HepG2 (cell line): ENCODE measurements around the gene PIK3C2B. TPM values are rescaled to one million over a fixed set of nuclear protein-coding genes. Genes with fewer than 3 reads are reported as not detected.

ENCODE experiments used
- ARHGAP35 ChIP-seq: sonication (generic); formaldehyde crosslinking; IDR thresholded peaks from 2 replicates; pipeline ENCODE4 v1.9.0; 2022; ENCODE audit warnings: mild to moderate bottlenecking, inconsistent platforms, moderate library complexity, missing genetic modification reagents, borderline replicate concordance
- CEBPB ChIP-seq: IDR thresholded peaks from 2 replicates; pipeline ENCODE4 v1.6.1; 2011; ENCODE audit warnings: low read depth, low read length, improper control_type of control experiment, borderline replicate concordance
- ELF3 ChIP-seq: IDR thresholded peaks from 2 replicates; pipeline ENCODE4 v1.6.1; 2016; ENCODE audit warnings: missing genetic modification reagents, missing compliant biosample characterization
- ETV6 ChIP-seq: sonication (generic); formaldehyde crosslinking; conservative IDR thresholded peaks from 2 replicates; pipeline ENCODE4 v1.4.0; 2020; ENCODE audit warnings: missing genetic modification reagents
- FOXO1 ChIP-seq: sonication (generic); formaldehyde crosslinking; IDR thresholded peaks from 2 replicates; pipeline ENCODE4 v1.4.0; 2020; ENCODE audit warnings: missing genetic modification reagents
- HNF1A ChIP-seq, 2 experiments: sonication (generic) in 1 of 2; formaldehyde crosslinking in 1 of 2; IDR thresholded peaks; 2 replicates each; pipeline versions ENCODE4 v1.4.0 to v1.6.1; 2016 to 2020; ENCODE audit warnings: borderline replicate concordance in 1 of 2, low read depth in 1 of 2, mild to moderate bottlenecking in 1 of 2, missing genetic modification reagents in 1 of 2
- KDM3A ChIP-seq: IDR thresholded peaks from 2 replicates; pipeline ENCODE4 v1.6.1; 2018; ENCODE audit warnings: low read depth, missing compliant biosample characterization
- MBD4 ChIP-seq: IDR thresholded peaks from 2 replicates; pipeline ENCODE4 v1.6.1; 2012; ENCODE audit warnings: low read length, inconsistent platforms, borderline replicate concordance
- MTA3 ChIP-seq: sonication (generic); formaldehyde crosslinking; IDR thresholded peaks from 2 replicates; pipeline ENCODE4 v1.4.0; 2020; ENCODE audit warnings: missing genetic modification reagents
- NFIB ChIP-seq: sonication (generic); formaldehyde crosslinking; IDR thresholded peaks from 2 replicates; pipeline ENCODE4 v1.9.0; 2021; ENCODE audit warnings: missing genetic modification reagents, mild to moderate bottlenecking, borderline replicate concordance
- NFYB ChIP-seq: sonication (generic); formaldehyde crosslinking; IDR thresholded peaks from 2 replicates; pipeline ENCODE4 v1.4.0; 2020; ENCODE audit warnings: missing genetic modification reagents
- RXRB ChIP-seq: IDR thresholded peaks from 2 replicates; pipeline ENCODE4 v1.6.1; 2016; ENCODE audit warnings: borderline replicate concordance, missing genetic modification reagents, missing compliant biosample characterization
- SIN3A ChIP-seq: IDR thresholded peaks from 2 replicates; pipeline ENCODE4 v1.6.1; 2011; ENCODE audit warnings: low read depth, mild to moderate bottlenecking, control low read depth, low read length, borderline replicate concordance
- SOX5 ChIP-seq: IDR thresholded peaks from 2 replicates; pipeline ENCODE4 v1.6.1; 2016; ENCODE audit warnings: borderline replicate concordance
- USF2 ChIP-seq, 2 experiments: sonication (generic) in 1 of 2; formaldehyde crosslinking in 1 of 2; IDR thresholded peaks; 2 replicates each; pipeline versions ENCODE4 v1.5.1 to v1.6.1; 2011 to 2020; ENCODE audit warnings: borderline replicate concordance in 1 of 2, low read depth in 1 of 2, low read length in 1 of 2, mild to moderate bottlenecking in 1 of 2, missing genetic modification reagents in 1 of 2, moderate library complexity in 1 of 2
- ZNF17 ChIP-seq: sonication (generic); formaldehyde crosslinking; IDR thresholded peaks from 2 replicates; pipeline ENCODE4 v1.5.0; 2020; ENCODE audit warnings: mild to moderate bottlenecking, missing genetic modification reagents
- ZNF260 ChIP-seq: sonication (generic); formaldehyde crosslinking; IDR thresholded peaks from 2 replicates; pipeline ENCODE4 v1.4.0; 2020; ENCODE audit warnings: missing genetic modification reagents, low read depth, mild to moderate bottlenecking, borderline replicate concordance
- ZNF264 ChIP-seq: sonication (generic); formaldehyde crosslinking; IDR thresholded peaks from 2 replicates; pipeline ENCODE4 v1.4.0; 2020; ENCODE audit warnings: missing genetic modification reagents
- ZNF558 ChIP-seq: sonication (generic); formaldehyde crosslinking; IDR thresholded peaks from 2 replicates; pipeline ENCODE4 v1.9.0; 2022; ENCODE audit warnings: mild to moderate bottlenecking, missing genetic modification reagents, borderline replicate concordance
- ZNF780A ChIP-seq: sonication (generic); formaldehyde crosslinking; IDR thresholded peaks from 2 replicates; pipeline ENCODE4 v1.8.0; 2022; ENCODE audit warnings: mild to moderate bottlenecking, missing genetic modification reagents, moderate library complexity
- ZNF792 ChIP-seq: IDR thresholded peaks from 2 replicates; pipeline ENCODE4 v1.6.1; 2016
- ZNF850 ChIP-seq: sonication (generic); formaldehyde crosslinking; conservative IDR thresholded peaks from 2 replicates; pipeline ENCODE4 v1.9.0; 2021; ENCODE audit warnings: mild to moderate bottlenecking, missing genetic modification reagents
- polyA plus RNA-seq, 8 experiments: library from polyadenylated mRNA; depleted of rRNA in 3 of 8; stranded (reverse) in 7 of 8; unstranded in 1 of 8; fragments of >200 nt; fragmentation: Illumina TruSeq in 4 of 8; extraction: Trizol in 4 of 8; gene quantifications; 2 replicates each; pipeline versions ENCODE4 v1.2.1 to v1.2.3, GENCODE V29; 2011 to 2016; ENCODE audit warnings: low read depth in 4 of 8, missing spikeins in 1 of 8, mixed read lengths in 1 of 8; ENCODE audit not compliant: insufficient read depth in 1 of 8
- total RNA-seq, 5 experiments: library from RNA; depleted of rRNA; stranded (reverse); fragments of >200 nt; fragmentation: Illumina TruSeq; extraction: Trizol; gene quantifications; 2 replicates each; pipeline ENCODE4 v1.2.3, GENCODE V29; 2016; ENCODE audit warnings: low read depth in 1 of 5
- TF ChIP-seq, protein P1 (sequence below): sonication (generic); formaldehyde crosslinking; IDR thresholded peaks from 2 replicates; pipeline ENCODE4 v1.5.0; 2020; ENCODE audit warnings: missing genetic modification reagents

The PIK3C2B gene
- total and polyA plus RNA-seq, 2 of the 13 experiments (the other 11 are each of a cell fraction or from before 2014, with no cell fraction given): 3.4 to 4.5 TPM

DNA sequence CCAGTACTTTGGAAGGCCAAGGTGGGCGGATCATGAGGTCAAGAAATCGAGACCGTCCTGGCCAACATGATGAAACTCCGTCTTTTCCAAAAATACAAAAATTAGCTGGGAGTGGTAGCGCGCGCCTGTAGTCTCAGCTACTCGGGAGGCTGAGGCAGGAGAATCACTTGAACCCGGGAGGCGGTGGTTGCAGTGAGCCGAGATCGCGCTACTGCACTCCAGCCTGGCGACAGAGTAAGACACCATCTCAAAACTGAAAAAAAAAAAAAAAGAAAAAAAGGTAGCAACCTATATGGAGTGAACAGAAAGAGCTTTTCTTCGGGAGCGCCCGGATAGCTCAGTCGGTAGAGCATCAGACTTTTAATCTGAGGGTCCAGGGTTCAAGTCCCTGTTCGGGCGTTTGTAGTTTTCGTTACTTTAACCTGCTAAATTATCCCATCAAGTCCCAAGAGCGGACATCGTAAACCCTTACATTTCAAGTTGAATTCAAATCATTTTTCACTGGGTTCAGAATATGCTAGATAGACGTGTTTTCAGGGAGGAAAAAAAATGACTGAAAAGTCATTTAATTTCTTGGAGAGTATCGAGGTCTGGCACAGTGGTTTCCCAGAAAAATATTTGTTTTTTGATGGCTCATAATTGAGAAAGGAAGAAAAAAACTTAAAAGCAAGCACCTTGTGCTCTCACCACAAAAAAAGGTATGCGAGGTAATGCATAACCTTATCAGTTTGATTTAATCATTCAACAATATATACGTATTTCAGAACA, 11.8 kb upstream of the PIK3C2B start (continued):
- no peak for TF ChIP-seq ZNF17 (CRISPR knock-in tag)
- TF ChIP-seq ETV6 (CRISPR knock-in tag): no peak
- no peak for TF ChIP-seq ZNF260
- TF ChIP-seq ZNF780A (CRISPR knock-in tag): no peak
- no peak for TF ChIP-seq MTA3 (CRISPR knock-in tag)
- TF ChIP-seq ARHGAP35 (CRISPR knock-in tag): no peak
- TF ChIP-seq NFYB (CRISPR knock-in tag): no peak
- TF ChIP-seq CEBPB: no peak
- peak; percentile 45; the same call in 1 of the 2 replicates for TF ChIP-seq ZNF558 (CRISPR knock-in tag)
- TF ChIP-seq SOX5: no peak
- TF ChIP-seq ZNF850 (CRISPR knock-in tag): no peak
- peak; percentile 76; the same call in 1 of the 2 replicates for TF ChIP-seq MBD4
- TF ChIP-seq ZNF264 (CRISPR knock-in tag): no peak
- TF ChIP-seq NFIB (CRISPR knock-in tag): no peak
- TF ChIP-seq KDM3A (CRISPR knock-in tag): no peak
- TF ChIP-seq FOXO1 (CRISPR knock-in tag): no peak
- TF ChIP-seq, protein P1, sequence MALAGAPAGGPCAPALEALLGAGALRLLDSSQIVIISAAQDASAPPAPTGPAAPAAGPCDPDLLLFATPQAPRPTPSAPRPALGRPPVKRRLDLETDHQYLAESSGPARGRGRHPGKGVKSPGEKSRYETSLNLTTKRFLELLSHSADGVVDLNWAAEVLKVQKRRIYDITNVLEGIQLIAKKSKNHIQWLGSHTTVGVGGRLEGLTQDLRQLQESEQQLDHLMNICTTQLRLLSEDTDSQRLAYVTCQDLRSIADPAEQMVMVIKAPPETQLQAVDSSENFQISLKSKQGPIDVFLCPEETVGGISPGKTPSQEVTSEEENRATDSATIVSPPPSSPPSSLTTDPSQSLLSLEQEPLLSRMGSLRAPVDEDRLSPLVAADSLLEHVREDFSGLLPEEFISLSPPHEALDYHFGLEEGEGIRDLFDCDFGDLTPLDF (CRISPR knock-in tag): 0 out of 2 replicates have a peak, but pooled peaks have one; percentile 61
- no peak for TF ChIP-seq HNF1A (IDR thresholded peaks at IDR 0.05; ENCODE audit: low read depth)
- TF ChIP-seq HNF1A (CRISPR knock-in tag; IDR thresholded peaks at IDR 0.05; ENCODE audit: borderline replicate concordance): no peak
- 0 out of 2 replicates have a peak, but pooled peaks have one; percentile 45 for TF ChIP-seq RXRB (CRISPR knock-in tag)
- no peak for TF ChIP-seq USF2 (IDR thresholded peaks at IDR 0.05; ENCODE audit: low read depth, low read length)
- TF ChIP-seq USF2 (CRISPR knock-in tag; IDR thresholded peaks at IDR 0.05; ENCODE audit: borderline replicate concordance): no peak
- 0 out of 2 replicates have a peak, but pooled peaks have one; percentile 31 for TF ChIP-seq SIN3A
- TF ChIP-seq ELF3 (CRISPR knock-in tag): no peak
- TF ChIP-seq ZNF792 (CRISPR knock-in tag): no peak
